Measurements from ENCODE around the gene LAMA5. TPM values are rescaled to one million over a fixed set of nuclear protein-coding genes. Genes with fewer than 3 reads are reported as not detected.
A peak's percentile ranks its signal among the peaks of the same experiment; 100 is the strongest.

LAMA5 gene
- total RNA-seq, 1 experiment from 2014 or later: 4.1 TPM

DNA sequence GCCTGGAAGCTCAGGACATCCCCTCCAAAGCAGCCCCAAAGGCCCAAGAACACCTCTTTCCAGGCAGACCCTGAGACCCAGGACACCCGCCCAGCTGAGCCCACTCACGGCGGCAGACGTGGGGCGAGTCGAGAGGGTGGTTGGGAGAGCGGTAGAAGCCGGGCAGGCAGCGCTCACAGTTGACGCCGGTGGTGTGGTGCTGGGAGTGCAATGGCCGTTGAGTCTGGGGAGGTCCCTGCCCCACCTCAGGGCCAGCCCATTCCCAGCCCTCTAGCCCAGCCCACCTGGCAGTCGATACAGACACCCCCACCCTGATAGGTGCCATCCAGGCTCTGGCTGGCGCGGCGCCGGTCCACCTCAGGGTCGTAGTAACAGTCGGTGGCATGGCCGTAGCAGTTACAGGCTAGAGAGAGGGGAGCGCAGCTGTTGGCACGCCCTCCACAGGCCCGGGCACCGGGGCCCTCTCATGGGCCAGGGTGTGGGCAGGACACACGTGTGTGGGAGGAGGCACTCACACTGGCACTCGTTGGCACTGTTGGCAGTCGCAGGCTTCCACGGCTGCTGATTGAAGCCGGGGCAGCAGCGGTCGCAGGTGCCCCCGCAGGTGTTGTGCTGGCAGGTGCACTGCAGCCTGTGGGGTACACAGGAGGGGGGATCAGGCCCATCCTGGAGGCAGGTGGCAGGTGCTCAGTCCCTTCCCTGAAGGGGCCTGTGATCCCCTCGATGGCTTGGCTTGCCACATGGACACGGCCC is 20.5 kb downstream of the LAMA5 start:
- in situ Hi-C loops (cut with HindIII; ENCODE audit: low pct_unique_long_range_greater_than_20kb, low sequenced_read_pairs): no loop called here
- no peak for DNase-seq (ENCODE audit: low read depth, low spot score)

DNA sequence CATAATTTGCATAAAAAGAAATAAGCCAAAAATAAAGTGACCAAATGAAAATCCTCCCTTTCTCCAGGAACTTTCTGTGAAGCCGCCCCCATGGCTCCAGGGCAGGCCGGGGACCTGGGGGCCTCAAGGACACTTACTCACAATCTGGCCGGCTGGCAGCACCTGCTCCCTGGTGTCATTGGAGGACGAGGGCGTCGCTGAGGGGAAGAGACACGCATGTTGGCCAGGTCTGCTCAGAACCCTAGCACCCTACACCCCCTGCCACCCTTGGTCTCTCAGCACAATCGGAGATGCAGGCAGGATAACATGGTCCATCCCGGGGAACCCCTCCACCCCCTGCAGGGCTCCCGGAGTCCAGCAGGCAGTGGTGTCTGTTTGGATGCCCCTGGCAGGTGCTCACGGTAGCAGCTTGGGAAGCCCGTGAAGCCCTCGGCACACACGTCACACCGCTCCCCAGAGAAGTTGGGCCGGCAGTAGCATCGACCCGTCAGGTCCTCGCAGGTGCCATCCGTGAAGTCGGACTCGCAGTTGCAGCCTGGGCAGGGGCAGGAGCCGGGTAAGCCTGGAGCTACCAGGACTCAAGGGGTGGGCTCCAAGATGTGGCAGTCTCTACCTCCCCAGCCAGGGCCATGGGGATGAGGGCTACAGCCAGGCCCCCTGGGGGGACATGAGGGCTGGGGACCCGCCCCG is 21.3 kb downstream of the LAMA5 start:
- in situ Hi-C loops (cut with HindIII; ENCODE audit: low pct_unique_long_range_greater_than_20kb, low sequenced_read_pairs): no loop called here
- no peak for DNase-seq (ENCODE audit: low read depth, low spot score)

DNA sequence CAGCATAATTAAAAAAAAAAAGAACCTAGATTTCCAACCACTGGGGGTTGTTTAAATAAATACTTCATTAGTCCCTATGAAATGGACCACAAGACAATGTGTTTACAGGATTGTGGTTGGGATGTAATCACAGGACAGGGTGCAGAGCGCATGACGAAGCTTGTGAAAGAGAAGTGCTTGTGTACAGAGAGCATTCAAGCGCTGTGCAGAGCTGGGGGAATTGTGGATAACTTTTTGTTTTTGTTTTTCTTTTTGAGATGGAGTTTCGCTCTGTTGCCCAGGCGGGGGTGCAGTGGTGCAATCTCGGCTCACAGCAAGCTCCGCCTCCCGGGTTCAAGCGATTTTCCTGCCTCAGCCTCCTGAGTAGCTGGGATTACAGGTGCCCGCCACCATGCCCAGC is 22.3 kb downstream of the LAMA5 start:
- in situ Hi-C loops (cut with HindIII; ENCODE audit: low pct_unique_long_range_greater_than_20kb, low sequenced_read_pairs): no loop called here
- DNase-seq (ENCODE audit: low read depth, low spot score): peak; percentile 82

DNA sequence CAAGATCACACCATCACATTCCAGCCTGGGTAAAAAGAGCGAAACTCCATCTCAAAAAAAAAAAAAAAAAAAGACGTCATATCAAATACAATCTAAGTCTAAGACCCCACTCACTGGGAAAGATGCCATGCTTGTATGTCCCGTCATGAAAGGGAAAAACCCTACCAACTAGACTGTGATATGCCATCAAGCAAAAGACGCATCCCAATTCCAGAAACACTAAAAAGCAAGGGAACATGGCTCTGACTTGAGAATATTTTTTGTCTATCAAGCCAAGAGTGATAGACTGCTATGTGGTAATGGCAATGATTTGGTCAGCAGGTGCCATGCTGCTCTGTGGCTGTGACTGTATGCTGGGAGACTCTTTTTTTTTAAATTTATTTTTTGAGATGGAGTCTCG is 23.0 kb downstream of the LAMA5 start:
- in situ Hi-C loops (cut with HindIII; ENCODE audit: low pct_unique_long_range_greater_than_20kb, low sequenced_read_pairs): no loop called here
- DNase-seq (ENCODE audit: low read depth, low spot score): no peak

DNA sequence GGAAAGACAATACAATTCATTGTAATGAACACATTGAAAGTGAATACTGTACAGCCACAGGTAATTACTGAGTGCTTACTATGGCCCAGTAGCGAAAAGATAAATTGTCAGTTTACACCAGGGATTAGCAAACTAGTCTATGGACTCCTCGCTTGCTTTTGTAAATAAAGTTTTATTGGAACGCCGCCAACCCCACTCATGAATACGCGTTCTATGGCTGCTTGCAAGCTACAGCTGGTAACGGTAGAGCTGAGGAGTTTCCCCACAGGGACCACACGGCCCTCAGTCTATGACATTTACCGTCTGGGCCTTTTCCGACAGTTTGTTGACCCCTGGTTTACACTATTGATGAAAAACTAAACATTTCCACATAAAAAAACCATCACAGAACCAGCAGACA is 24.2 kb downstream of the LAMA5 start:
- peak; percentile 15 for DNase-seq (ENCODE audit: low read depth, low spot score)
- in situ Hi-C loops (cut with HindIII; ENCODE audit: low pct_unique_long_range_greater_than_20kb, low sequenced_read_pairs): no loop called here

DNA sequence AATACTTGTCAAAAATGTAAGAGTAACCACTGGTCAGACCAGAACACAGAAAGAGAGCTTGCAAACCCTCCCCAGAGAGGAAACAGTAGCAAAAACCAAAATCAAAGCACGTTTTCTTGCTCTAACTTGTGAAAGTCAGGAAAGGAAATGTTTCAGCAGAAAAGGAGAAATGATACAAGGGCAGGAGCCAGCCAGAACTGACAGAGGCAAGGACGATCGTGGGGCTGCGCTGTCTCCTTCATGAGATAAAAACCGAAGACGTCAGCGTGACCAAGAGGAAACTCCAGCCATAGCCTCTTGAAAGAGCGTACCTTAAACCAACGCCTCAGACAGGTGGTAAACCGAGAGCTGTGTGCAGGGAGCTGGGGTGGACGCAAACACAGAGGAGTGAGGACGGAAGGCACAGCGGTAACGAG is 27.5 kb downstream of the LAMA5 start:
- DNase-seq (ENCODE audit: low read depth, low spot score): no peak
- in situ Hi-C loops (cut with HindIII; ENCODE audit: low pct_unique_long_range_greater_than_20kb, low sequenced_read_pairs): no loop called here

DNA sequence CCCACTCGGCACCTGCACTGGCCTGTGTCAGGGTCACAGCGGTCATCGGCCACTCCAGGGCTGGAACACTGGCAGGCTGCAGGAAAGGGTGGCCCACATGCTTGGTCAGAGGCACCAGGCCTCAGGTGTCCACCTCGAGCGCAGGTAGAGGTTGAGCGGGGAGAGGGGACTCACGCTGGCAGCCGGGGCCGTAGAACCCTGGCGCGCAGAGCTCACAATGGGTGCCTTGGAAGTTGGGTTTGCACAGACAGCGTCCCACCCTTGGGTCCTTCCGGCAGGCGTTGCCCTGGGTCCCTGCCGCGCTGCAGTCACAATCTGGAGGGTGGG is 28.9 kb downstream of the LAMA5 start:
- DNase-seq (ENCODE audit: low read depth, low spot score): no peak
- in situ Hi-C loops (cut with HindIII; ENCODE audit: low pct_unique_long_range_greater_than_20kb, low sequenced_read_pairs): no loop called here

DNA sequence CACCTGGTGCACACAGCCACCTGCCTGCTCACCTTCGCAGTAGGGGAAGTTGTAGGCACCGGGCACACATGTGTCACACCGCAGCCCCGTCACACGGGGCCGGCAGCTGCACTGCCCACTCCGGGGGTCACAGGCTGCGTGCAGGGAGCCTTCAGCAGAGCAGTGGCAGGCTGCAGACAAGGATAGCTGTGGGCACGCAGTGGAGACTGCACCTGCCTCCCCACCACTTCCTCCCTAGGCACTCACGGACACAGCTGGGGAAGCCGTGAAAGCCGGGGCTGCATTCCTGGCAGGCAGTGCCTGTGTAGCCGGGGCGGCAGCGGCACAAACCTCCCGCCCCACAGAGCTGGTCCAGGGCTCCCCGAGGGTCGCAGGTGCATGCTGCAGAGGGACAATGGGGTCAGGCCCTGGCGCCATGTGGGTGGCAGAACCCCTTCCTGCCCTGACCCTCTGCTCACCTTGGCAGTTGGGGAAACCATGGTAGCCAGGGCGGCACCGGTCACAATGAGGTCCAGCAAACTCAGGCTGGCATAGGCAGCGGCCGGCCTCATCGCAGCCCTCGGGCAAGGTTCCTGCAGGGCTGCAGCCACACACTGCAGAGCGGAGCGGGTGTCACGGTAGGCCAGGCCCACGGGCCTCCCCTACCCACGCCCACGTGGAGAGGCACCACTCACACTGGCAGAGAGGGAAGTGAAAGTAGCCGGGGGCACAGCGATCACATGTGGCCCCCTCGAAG is 29.4 kb downstream of the LAMA5 start:
- DNase-seq (ENCODE audit: low read depth, low spot score): no peak
- in situ Hi-C loops (cut with HindIII; ENCODE audit: low pct_unique_long_range_greater_than_20kb, low sequenced_read_pairs): no loop called here

DNA sequence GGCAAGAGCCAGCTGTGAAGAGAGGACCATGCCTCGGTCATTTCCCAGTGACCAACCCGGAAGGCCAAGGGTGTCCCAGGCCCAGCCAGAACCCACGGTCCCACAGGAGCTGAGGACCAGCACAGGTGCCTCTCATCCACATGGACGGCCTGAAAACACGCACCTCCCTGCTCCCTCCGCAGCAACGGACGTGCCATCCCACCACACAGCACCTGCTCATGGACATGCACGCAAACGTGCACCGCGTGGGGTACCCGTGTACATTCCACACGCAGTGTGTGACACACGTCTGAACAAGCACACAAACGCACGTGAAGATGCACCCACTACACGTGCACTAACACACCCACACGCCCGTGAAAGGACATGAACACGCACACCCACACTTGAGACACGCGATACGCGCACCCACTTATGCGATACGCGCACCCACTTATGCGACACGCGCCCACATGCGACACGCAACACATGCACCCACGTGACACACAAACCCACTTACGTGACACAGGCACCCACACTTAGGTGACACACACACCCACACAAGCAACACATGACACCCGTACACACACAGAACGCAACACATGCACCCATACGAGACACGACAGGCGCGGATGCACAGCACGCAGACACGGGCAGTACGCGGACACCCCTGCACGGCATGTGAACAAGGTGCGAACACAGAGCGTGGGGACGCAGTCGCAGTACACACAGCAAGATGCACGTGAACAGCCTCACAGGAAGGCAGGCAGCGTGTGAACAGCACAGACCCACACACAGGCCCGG is 30.1 kb downstream of the LAMA5 start:
- in situ Hi-C loops (cut with HindIII; ENCODE audit: low pct_unique_long_range_greater_than_20kb, low sequenced_read_pairs): no loop called here

DNA sequence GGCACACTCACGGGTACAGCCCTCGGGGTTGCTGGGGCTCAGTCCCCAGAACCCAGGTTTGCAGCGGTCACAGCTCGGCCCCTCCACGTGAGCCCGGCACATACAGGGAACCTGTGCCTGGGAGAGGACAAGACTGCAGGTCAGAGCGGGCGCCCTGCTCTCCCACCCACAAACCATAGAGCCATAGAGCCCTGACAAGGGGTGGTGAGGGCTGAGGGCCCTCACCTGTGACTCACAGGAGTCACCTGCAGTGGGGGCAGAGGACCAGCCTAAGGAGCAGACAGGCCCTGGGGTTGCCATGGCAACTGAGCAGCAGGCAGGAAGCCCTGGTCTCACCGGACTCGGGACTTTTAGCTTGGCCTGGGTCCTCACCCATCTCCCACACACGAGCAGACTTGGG is 30.8 kb downstream of the LAMA5 start:
- in situ Hi-C loops (cut with HindIII; ENCODE audit: low pct_unique_long_range_greater_than_20kb, low sequenced_read_pairs): no loop called here
- DNase-seq (ENCODE audit: low read depth, low spot score): no peak

More for the DNA sequence above, 30.1 kb downstream of the LAMA5 start:
- DNase-seq (ENCODE audit: low read depth, low spot score): no peak

DNA sequence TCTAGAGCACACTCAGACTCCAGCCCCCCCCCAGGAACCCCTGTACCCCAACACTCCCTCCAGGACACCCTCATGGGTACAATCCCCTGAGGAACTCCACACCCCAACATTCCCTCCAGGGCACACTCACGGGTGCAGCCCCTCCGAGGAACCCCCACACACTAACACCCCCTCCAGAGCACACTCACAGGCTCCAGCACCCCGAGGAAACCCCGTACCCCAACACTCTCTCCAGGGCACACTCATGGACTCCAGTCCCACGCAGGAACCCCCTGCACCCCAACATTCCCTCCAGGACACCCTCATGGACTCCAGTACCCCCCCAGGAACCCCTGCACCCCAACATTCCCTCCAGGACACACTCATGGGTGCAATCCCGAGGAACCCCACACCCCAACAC is 31.6 kb downstream of the LAMA5 start:
- in situ Hi-C loops (cut with HindIII; ENCODE audit: low pct_unique_long_range_greater_than_20kb, low sequenced_read_pairs): no loop called here
- no peak for DNase-seq (ENCODE audit: low read depth, low spot score)

DNA sequence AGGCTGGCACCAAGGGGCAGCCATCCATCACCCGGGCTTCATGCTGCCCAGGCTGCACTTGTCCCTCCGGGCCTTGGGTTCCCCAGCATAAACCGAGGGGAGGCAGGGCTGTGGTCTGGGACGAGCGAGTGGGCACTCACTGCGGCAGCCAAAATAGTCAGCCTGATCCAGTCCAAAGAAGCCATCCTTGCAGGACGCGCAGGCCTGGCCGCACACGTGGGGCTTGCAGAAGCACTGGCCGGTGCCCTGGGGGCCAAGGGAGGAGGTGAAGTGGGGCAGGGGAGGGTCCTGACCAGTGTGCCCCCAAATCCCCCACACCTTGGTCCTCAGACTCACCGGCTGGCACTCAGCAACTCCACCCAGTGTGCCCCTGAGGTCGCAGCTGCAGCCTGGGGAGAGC is 32.2 kb downstream of the LAMA5 start:
- in situ Hi-C loops (cut with HindIII; ENCODE audit: low pct_unique_long_range_greater_than_20kb, low sequenced_read_pairs): no loop called here
- DNase-seq (ENCODE audit: low read depth, low spot score): no peak

DNA sequence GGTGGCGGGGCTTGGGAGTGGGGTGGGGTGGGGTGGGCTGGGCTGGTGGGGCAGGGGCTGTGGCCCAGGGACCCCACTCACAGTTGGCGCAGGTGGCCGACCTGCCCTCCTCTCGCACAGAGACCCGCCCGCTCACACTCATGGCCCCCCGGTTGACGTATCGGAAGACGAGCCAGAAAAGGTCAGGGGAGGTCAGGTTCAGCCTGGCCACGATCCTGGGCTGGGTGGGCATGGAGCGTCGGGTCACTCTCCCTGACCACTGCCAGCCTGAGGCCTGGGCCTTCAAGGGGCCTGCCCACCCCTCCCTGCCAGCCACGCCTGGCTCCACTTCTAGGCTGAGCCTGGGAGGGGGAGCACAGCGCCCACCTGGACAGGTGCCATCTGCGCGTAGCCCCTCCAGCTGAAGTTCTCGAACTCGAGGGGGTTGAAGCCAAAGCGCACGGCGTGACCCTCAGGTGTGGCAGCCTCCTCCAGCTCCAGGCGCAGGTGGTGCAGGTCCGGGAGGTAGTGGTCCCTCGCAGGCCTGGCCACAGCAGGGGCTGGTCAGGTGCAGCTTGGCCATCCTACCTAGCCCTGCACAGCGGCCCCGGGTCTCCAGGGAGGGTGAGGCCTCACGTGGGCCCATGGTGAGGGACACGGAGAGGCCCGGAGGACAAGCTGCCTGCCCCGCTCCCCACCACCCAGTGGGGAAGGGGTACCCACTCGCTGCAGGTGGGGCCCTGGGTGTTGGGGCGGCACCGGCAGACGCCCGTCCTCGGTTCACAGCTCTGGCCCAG is 33.1 kb downstream of the LAMA5 start:
- in situ Hi-C loops (cut with HindIII; ENCODE audit: low pct_unique_long_range_greater_than_20kb, low sequenced_read_pairs): no loop called here
- no peak for DNase-seq (ENCODE audit: low read depth, low spot score)

DNA sequence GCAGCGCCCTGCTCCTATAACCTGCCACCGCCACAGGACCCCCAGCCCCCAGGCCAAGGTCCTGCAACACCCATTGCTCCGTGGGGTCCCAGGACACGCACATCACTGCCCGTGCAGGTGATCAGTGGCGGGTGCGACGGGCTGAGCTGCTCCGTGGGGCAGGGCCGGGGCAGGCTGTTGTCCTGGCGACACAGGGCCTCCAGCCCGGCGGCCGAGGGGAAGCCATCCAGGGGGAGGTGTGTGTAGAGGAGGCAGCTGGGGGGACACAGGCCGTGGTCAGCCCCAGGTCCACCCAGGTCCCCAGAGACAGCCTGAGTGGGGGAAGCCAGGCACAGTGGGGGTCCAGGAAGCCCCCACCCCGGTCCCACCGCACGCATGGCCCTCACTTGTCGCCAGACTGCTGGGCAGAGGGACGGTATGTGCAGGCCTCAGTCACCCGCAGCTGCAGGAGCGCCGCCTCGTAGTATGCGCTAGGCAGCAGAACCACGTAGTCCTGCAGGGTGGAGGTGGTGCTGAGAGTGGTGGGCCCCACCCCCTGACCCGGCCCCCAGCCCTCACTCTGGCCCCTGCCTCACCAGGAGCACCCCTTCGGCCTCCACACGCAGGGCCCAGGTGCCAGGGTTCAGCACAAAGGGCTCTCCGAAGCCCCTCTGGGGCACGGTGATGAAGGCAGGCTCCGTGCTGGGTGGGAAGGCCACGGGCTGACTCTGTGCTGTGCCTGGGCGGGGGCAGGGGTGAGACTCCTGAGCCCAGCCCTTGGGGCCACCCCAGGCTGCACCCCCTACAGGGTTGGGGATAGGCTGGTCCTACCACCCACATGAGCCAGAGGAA is 33.9 kb downstream of the LAMA5 start:
- in situ Hi-C loops (cut with HindIII; ENCODE audit: low pct_unique_long_range_greater_than_20kb, low sequenced_read_pairs): no loop called here

DNA sequence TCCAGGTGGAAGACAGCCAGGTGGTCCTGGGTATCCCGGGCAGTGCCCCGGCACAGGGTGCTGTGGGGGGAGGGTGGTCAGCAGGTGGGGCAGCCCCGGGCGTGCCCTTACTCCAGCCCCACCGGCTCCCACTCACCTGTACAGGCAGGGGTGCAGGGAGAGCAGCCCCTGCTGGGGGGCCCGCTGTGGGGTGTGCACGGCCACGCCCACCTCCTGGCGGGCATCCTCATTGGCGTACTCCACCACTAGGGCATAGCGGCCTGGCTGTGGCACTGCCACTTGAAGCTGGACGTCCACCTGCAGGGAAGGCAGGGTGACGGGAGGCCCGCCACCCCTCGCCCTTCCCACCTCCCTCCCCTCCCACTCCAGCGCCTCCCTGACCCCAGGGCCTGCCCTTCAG is 34.7 kb downstream of the LAMA5 start:
- DNase-seq (ENCODE audit: low read depth, low spot score): no peak
- in situ Hi-C loops (cut with HindIII; ENCODE audit: low pct_unique_long_range_greater_than_20kb, low sequenced_read_pairs): no loop called here

More for the DNA sequence above, 33.9 kb downstream of the LAMA5 start:
- DNase-seq (ENCODE audit: low read depth, low spot score): no peak

DNA sequence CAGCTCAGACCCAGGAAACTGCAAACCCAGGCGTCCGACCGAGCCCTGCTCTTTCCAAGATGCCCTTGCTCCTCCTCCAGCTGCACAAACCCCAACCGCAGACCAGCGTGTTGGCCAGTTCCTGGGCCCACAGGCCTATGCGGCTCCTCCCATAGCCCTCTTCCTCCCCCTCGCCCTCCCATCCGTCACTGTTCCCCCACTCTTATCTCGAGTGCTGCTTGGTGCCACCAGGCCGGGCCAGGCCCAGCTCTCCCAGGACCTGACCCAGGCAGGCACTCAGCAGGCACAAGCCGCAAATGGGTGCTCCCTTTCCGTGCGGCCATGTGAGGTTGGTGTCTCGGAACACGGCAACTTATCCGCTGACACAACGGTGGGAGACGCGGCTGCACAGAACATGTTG is 35.8 kb downstream of the LAMA5 start:
- DNase-seq (ENCODE audit: low read depth, low spot score): no peak
- in situ Hi-C loops (cut with HindIII; ENCODE audit: low pct_unique_long_range_greater_than_20kb, low sequenced_read_pairs): no loop called here
